HG03045 (cell line): ENCODE measurements around the gene SIGLEC12.
"Not testable (repeated sequence)": the region's sequence is repeated elsewhere in the genome, so short reads cannot be mapped to it uniquely, and the experiment has no call there.

Source experiments
- ATAC-seq: cut with Tn5 transposase; IDR thresholded peaks from one replicate; pipeline ENCODE4 v1.9.1; 2021; ENCODE audit warnings: mild to moderate bottlenecking, moderate library complexity; ENCODE audit not compliant: unreplicated experiment

The SIGLEC12 gene

DNA sequence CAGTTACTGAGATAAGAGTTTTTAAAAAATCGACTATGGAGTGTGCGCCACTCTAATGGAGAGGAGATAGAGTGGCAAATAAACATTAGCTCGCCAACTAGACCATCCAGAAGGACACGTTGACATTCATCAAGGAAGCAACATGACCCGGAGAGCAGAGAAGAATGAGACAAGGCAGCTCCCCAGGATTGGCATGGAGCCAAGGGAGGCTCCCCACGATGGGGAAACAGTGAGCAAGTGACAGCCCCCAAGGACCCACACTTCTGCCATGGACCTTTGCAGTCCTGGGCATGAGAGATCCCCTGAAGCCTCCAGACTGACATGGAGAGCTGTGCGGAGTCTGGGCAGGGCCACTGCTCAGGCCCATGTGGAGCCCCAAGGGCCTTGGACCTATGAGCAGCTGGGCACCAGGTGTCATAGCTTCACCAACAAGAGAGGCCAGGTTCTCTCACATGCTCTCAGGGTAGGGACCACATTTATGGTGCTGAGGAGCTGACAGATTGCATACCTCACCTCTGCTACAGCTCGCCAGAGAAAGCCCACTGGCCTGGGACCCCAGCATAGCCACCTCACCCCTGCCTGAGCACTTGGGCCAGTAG is 23.2 kb upstream of the SIGLEC12 start:
- no peak for ATAC-seq

DNA sequence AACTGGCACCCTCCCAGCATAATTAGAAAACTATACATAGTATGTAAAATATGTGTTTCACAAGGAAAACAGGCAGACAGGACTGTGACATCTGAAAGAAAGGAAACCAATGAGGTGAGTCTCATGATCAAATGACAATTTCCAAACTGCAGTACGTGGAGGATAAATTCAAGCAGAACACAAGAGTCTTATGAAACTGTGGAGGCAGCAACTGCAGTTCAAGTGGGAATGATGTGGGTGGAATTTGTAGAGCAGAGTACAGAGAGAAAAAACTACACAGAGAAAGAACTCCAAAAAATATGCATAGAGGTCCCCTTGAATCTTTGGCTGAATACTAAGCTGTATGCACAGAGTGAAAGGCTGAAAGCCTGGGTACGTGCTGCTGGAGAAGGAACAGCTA is 20.2 kb upstream of the SIGLEC12 start:
- no peak for ATAC-seq

DNA sequence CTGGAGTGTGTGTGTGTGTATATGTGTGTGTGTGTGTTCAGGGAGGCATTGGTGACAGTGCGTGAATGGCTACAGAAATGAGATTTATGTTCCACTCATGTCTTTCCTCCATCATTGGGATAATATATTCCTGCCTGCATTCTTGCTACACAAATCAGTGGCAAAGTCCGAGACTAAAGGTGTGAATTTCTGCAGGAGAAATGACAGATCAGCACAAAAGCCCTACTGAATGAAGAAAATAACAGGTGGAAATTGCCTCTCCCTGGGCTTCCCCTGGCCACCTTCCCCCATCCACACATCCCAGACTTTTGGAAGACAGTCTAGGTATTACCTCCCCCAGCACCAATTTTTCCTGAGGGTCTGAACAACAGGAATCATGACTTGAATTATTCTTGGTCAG is 19.8 kb upstream of the SIGLEC12 start:
- no peak for ATAC-seq

DNA sequence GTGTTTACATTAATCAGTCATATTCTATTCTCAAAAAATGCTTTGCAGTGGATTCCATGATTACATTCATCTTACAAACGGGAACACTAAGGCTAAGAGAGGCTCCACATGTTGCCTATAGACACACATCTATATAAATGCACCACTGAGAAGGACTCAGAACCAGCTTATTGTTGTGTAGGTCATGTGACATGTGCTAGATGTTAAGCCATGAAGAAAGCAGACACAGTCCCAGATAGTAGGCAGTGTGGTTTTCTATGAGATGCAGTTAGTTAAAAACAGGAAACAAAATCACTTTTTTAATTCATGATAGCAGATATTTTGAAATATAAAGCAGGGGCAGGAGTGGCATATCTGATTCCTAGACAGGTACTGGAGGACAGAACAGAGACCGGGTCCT is 19.1 kb upstream of the SIGLEC12 start:
- no peak for ATAC-seq

DNA sequence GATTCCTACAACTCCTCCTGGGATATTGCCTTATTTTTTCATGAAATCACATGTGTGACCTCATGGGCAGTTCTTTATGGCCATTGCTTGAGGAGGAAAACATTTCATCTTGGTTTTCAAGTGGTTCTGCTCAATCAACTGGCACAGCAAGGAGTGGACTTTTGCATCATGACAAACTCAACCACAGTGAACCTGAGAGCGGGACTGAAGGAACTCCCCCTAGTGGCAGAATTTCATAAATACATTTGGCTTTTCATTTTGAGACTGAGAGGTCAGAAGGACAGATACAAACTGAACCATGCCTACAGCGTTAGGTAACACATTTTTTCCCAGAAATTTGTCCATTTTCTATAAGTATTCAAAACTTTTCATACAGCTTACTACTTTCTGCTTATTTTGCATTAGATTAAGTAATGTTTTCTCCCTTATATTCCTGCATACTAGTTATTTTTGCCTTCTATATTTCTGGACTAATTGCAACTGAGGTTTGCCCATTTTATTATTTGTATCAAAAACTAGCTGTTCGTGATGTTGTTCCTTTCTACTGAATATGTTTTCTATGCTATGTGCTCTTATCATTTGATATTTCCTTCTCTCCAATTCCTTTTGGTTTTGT is 13.4 kb upstream of the SIGLEC12 start:
- no peak for ATAC-seq

DNA sequence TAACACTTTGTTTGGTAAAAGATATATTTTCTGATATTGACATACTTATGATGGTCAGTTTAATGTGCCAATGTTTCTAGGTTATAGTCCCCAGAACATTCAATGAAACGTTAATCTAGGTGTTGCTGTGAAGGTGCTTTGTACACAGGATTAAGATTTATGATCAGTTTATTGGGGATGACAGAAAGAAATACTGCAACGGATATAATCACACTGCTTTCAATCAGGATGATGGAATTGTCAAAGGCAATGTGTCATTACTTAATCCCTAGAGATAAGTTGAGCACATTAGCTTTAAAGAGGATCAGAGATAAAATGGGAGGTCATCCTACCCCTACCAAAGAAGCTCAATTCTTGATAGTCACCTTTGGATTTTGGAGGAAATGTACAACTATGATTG is 12.4 kb upstream of the SIGLEC12 start:
- ATAC-seq = no peak

DNA sequence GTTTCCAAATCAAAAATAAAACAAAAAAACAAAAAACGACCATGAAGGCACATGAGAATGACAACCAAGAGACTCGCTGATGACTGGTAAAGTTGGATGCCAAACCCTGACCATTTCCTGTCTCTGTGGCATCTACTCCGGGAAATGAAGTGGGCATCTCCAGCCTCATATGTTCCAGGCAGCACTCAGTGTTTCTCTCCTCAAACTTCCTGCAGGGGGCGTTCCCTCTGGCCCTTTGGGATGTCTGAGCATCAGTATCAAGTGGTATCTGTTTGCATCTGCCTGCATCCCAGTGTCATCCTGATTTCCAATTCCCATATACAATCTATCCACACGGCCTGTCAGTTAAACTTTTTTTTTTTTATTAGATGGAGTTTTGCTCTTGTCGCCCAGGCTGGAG is 9.8 kb upstream of the SIGLEC12 start:
- ATAC-seq = no peak

DNA sequence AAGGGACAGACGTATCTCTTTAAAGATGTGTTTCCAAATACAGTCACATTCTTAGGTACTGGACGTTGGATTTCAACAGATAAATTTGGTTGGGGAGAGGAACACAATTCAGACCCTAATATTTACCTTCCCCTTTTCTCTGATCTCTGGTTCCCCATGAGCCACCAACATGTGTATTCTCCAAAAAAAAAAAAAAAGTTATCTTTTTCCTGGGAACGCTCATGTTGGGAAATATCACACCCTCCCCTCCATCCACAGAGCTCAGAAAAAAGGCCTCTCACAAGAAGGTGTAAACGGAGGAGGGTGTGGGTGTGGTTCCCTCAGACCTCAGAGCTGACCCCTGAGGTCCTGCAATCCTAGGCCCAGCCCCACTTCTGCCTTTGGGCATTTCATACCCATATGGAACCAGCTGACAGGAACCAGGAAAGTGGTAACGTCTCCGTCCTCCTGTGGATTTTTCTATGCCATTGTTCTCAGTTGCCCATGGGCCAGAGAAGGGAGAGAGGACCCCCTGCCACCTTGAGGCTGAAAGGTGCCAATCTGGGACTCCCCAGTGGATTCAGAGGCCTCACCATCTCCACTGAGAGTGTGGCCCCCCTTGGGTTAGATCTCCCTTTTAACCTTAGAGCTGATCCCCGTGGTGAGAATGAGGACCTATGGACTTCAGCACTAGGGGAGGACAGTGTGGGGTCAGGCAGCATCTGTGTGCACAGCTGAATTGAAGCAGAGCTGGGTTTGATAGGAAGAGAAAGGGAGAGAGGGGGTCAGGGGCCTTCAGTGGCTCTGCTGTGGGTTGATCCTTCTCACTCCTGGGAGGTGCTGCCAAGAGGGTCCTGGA is 8.4 kb upstream of the SIGLEC12 start:
- ATAC-seq = no peak

DNA sequence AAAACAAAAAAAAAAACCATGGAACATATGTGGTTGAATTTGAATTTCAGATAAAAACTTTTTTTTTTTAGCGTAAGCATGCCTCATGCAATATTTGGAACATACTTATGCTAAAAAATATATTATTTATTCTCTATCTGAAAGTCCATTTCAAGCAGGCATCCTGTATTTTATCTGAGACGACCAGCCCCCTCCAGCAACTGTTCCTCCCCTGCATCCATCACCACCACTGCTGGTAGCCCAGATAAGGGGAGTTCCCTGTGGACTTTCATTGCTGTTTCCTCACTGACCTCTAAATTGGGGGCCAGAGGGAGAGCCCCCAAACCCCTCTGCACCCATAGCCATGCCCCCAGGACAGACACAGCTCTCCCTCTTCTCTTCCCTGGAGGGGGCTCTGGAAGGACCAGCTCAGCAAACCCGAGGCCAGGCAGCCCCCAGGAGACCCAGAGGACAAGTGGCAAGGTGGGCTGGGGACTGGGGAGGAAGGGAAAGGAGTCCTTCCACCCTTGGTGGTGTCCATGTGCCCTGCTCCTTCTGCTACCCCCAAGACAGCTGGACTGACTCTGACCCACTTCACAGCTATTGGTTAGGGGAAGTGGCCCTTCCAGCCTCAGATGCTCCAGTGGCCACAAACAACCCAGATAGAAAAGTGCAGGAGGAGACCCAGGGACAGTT is 6.6 kb upstream of the SIGLEC12 start:
- no peak for ATAC-seq

DNA sequence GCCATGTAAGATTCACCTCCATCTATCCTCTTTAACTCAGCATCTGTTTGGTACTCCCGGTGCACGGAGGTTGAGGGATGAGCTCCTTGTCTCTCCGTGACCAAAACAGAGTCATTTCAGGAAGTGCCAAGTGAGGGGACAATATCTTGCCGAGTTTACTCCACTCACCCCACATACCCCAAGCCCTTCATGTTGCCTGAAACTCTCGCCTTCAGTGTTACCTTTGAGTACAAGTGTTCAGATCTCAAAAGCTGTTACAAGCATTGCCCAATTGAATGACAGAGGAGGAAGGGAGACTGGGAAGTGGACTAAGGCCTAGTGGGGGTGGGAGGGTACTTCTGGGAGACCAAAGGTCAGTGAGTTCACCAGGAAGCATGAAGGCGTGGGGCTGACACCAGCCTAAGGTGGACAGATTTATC is 6.0 kb upstream of the SIGLEC12 start:
- ATAC-seq = no peak

DNA sequence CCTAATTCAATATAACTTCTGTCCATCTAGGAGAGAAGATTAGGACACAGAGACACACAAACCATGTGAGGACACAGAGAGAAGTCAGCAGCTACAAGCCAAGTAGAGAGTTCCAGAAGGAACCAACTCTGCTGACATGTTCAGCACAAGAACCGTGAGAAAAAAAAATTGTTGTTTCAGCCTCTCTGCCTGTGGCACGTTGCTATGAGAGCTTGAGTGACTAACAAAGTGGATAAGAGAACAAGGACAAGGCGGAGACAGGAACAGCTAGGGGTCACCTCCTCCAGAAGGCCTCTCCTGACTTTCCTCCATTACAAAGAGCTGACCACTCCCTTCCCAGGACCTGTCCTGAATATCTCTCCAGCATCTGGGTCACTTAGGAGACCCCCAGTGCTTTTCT is 5.6 kb upstream of the SIGLEC12 start:
- no peak for ATAC-seq

DNA sequence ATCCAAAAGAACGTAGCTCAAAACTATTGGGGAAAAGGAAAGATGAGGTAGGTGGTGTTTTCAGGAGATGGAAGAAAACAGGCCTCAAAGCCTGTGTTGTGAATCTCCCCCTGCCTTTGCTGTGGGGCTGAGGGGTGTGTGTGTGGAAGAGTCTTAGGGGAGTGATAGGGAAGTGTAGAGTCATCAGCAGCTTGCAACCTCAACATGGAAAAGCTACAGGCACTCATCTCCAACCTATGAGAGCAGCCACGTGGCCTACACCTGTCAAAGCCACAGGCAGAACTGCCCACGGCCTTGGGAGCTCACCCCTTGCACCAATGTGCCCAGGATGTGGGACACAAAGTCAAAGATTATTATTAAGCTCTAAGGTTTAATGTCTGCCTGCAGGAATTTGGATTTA is 4.3 kb upstream of the SIGLEC12 start:
- ATAC-seq = no peak

DNA sequence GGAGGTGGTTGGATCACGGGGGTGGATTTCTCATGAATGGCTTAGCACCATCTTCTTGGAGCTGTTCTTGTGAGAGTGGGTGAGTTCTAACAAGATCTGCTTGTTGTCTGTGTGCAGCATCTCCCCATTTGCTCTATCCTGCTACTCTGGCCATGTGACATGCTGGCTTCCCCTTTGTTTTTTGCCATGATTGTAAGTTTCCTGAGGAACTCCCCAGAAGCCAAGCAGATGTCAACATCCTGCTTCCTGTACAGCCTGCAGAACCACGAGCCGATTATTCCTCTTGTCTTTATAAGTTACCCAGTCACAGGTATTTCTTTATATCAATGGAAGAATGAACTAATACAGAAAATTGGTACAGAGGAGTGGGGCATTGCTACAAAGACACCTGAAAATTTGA is 2.3 kb upstream of the SIGLEC12 start:
- no peak for ATAC-seq

DNA sequence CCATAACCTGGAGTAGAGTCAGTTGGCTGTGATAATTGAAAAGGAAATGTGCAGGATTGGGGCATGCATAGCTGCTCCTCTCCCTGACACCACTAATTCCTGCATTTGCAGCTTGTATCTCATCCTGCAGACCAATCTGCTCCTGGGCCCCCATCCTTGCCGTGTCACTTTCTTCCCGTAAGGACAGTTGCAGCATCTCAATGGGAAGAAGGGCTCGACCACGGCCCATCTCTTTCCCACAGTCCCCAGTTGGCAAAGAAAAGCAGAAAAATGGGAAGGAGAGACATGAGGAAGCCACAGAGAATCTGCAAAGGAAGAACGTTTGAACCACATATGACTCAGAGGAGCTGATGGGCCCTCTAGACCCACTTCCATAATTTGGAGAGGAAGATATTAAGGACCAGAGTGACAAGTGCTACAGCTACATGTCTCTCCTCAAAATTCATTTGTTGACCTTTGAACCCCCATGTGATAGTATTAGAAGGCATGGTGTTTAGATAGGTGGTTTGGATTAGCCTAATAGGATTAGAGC is 1.8 kb upstream of the SIGLEC12 start:
- ATAC-seq = no peak

DNA sequence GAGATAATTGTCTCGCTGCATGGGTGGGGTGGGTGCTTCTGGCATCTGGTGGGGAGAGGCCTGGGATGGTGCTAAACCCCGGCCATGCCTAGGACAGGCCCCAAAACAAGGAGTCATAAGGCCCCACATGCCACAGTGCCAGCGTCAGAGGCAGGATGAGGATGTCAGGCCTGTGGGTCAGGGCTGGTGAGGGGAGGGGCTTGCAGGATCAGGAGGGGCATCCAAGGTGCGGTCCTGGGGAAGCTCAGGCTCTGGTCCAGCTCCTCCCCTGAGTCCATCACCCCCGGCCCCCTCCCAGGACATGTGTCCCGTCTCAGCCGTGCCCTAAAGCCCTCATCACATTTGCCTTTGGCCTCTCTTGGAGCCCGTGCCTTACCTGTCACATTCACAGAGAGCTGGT is 669 bp downstream of the SIGLEC12 start:
- ATAC-seq = not testable (repeated sequence)

DNA sequence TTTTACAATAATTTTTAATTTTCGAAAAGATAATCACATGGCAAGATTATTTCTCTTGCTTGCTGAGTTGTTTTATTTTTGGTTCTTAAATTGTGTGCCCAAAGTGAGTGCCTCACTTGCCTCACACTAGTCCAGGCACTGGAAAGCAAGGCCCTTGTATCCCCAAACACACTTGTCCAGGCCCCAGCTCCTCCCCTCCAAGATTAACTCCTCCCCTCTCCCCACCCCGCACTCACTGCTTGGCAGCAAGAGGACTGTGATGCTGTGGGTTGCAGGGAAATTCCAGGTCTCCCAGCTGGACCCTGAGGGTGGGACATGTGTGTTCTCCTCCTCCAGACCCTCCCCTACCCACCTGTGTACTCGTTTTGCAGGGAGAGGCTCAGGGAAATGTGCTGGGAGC is 3.9 kb downstream of the SIGLEC12 start:
- no peak for ATAC-seq

DNA sequence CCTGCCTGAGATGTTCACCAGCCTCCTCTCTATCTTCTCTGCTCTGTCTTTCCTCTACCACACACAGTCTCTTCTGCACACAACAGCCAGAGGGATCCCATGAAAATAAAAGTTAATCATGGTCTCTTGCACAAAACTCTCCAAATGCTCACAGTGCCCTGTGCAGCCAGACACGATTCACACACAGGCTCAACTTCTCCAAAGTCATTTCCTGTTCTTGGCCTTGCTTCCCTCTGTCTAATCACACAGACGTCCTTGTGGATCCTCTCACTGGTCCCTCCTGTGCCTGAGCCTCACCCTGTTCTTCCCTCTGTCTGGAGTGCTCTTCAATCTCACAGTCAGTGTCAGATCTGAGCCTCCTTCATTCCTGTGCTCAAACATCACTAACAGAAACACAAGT is 7.8 kb downstream of the SIGLEC12 start:
- no peak for ATAC-seq

DNA sequence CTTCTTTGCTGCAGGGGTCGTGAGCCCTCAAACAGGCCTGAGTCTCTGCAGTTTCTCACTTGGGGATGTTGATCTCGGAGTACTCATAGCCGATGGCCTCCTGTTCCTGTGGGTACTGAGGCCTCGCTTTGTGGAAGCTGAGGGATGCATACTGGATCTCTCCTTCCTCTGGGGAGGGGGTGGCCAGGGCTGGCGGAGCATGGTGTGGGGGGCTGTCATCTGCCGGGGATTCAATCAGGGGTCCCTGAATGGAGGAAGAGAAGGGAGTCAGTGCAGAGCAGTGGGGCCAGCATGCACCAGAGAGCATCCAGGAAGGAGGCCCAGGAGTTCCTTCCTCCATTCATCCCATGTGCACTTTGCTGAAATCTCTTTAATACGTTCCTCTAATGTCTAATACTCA is 10.0 kb downstream of the SIGLEC12 start:
- ATAC-seq = no peak

DNA sequence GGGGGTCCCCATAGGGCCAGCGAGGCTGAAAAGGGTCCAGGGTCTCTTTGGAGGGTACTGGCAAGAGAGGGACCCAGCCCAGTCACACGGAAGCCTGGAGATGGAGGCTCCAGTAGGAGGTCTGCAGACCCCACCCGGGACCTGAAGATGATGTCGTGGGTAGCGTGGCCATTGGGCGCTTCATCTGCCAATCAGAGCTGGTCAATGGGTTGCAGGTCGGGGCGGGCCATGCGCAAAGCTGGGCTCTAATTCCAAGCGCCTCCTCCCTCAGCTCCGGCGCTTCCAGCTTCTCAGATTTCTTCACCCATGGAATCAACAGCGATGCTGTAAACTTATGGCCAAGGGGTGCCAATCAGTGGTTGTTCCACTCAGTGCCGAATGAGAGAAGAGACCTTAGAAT is 10.9 kb downstream of the SIGLEC12 start:
- ATAC-seq = no peak

DNA sequence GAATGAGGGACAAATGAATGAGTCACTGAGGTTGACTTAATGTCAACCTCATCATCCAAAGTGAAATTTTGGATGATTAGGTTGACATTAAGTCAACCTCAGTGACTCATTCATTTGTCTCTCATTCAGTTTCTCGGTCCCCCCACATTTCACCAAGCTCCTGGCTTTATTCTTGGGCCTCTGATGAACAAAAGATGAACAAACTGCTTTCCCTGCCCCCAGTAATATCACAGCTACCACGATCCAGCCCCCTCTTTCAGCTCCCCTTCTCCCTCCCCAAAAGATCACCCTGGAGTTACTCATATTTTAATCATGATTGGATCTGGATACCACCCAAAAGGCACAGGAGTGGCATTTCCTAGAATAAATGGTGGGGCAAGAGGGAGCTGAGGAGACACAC is 12.5 kb downstream of the SIGLEC12 start:
- ATAC-seq = no peak

DNA sequence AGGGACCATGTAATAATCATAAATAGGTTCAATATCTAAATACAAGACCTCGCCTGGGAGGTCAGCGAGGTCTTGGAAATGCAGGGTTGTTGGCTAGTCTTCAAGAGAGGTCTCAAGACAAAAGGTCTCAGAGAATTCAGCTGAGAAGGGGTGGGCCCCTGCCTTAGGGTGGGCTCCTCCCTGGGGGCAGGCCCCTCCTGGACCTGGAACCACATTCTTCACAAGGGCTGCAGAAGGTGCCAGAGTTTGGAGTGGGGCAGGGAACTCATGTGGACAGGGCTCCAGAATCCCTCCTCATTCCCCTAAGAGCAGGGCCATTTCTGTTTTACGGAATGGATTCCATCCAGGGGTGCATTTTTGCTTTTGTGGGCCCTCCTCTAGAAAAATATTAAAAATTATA is 13.1 kb downstream of the SIGLEC12 start:
- no peak for ATAC-seq
